DND-41 (cell line): ENCODE results near the gene BCL2L13.
A peak's percentile ranks its signal among the peaks of the same experiment; 100 is the strongest.

ENCODE experiments used
- ATAC-seq: fragments of 200-7000 bp; cut with Tn5 transposase; 3 replicates; pipeline ENCODE4 v1.9.1; 2021; ENCODE audit warnings: low read depth; ENCODE audit not compliant: insufficient read depth
- DNase-seq: peaks from one replicate; pipeline ENCODE4 v3.0.0-alpha.2; 2020
- H2AFZ ChIP-seq: 2 replicates; pipeline ENCODE4 v1.6.0; 2012; ENCODE audit warnings: low read depth, low read length
- H3K27ac ChIP-seq: 2 replicates; pipeline ENCODE4 v1.5.1; 2012; ENCODE audit warnings: low read length, inconsistent platforms
- H3K27me3 ChIP-seq: fragments of 200-600 bp; sonication (generic); 2 replicates; pipeline ENCODE4 v1.6.0; 2012; ENCODE audit warnings: low read length, mild to moderate bottlenecking, inconsistent platforms; ENCODE audit not compliant: insufficient read depth, poor library complexity
- H3K36me3 ChIP-seq: 2 replicates; pipeline ENCODE4 v1.5.1; 2012; ENCODE audit warnings: low read length, inconsistent platforms; ENCODE audit not compliant: insufficient read depth
- H3K4me1 ChIP-seq: 2 replicates; pipeline ENCODE4 v1.5.1; 2012; ENCODE audit warnings: mild to moderate bottlenecking, low read length; ENCODE audit not compliant: insufficient read depth
- H3K4me2 ChIP-seq: 2 replicates; pipeline ENCODE4 v1.6.0; 2012; ENCODE audit warnings: mild to moderate bottlenecking, moderate library complexity, low read length, inconsistent platforms; ENCODE audit not compliant: insufficient read depth
- H3K4me3 ChIP-seq, 2 experiments: fragments of 200-600 bp in 1 of 2; shearing (Covaris generic) in 1 of 2; 2 replicates each; pipeline ENCODE4 v1.5.1; 2012 to 2016; ENCODE audit warnings: inconsistent platforms in 2 of 2, low read length in 2 of 2, mild to moderate bottlenecking in 2 of 2, low read depth in 1 of 2, moderate library complexity in 1 of 2
- H3K79me2 ChIP-seq: 2 replicates; pipeline ENCODE4 v1.6.0; 2012; ENCODE audit warnings: low read length, inconsistent platforms; ENCODE audit not compliant: insufficient read depth
- H3K9ac ChIP-seq: 2 replicates; pipeline ENCODE4 v1.6.0; 2012; ENCODE audit warnings: low read depth, mild to moderate bottlenecking, inconsistent platforms, low read length, moderate library complexity
- H3K9me3 ChIP-seq: 2 replicates; pipeline ENCODE4 v1.5.1; 2012; ENCODE audit warnings: low read length, moderate library complexity, mild to moderate bottlenecking, inconsistent platforms; ENCODE audit not compliant: insufficient read depth, severe bottlenecking
- H4K20me1 ChIP-seq: 2 replicates; pipeline ENCODE4 v1.6.0; 2012; ENCODE audit warnings: low read length; ENCODE audit not compliant: insufficient read depth
- CTCF ChIP-seq: IDR thresholded peaks from 2 replicates; pipeline ENCODE4 v1.5.1; 2012; ENCODE audit warnings: borderline replicate concordance, low read length, moderate library complexity, mild to moderate bottlenecking; ENCODE audit not compliant: poor library complexity, severe bottlenecking; ENCODE audit errors: extremely low read depth
- EZH2 ChIP-seq: IDR thresholded peaks from 3 replicates; pipeline ENCODE4 v1.6.1; 2012; ENCODE audit warnings: borderline replicate concordance, low read depth, mild to moderate bottlenecking, moderate library complexity, low read length, inconsistent platforms; ENCODE audit not compliant: severe bottlenecking

BCL2L13 gene

GRCh38 chr22:17612057-17612456 is 26.5 kb upstream of the BCL2L13 start:
- no peak overlapping the region for H3K27ac ChIP-seq
- H3K27me3 ChIP-seq: no peaks in the 10 kb centered on the region
- ATAC-seq (no peak), DNase-seq (no peak)
- no peaks in the 10 kb centered on the region for H3K4me1 ChIP-seq
- TF ChIP-seq EZH2 (no peak), CTCF (no peak)
- H3K4me3 ChIP-seq: no peak overlapping the region
- no peak overlapping the region for H3K4me2 ChIP-seq
- H2AFZ ChIP-seq: no peak overlapping the region
- 0 out of 2 replicates have a peak, but pooled peaks cover 2% of the 10 kb centered on the region for H3K79me2 ChIP-seq
- no peak overlapping the region for H3K9ac ChIP-seq
- no peaks in the 10 kb centered on the region for H3K9me3 ChIP-seq
- H3K36me3 ChIP-seq: peaks cover 49% of the 10 kb centered on the region
- peaks cover 4% of the 10 kb centered on the region; the same call in 1 of the 2 replicates for H4K20me1 ChIP-seq

GRCh38 chr22:17613280-17613679 is 25.3 kb upstream of the BCL2L13 start:
- ATAC-seq (no peak), DNase-seq (no peak)
- no peaks in the 10 kb centered on the region for H3K27me3 ChIP-seq
- 0 out of 2 replicates have a peak, but pooled peaks cover 2% of the 10 kb centered on the region for H3K79me2 ChIP-seq
- no peaks in the 10 kb centered on the region for H3K9me3 ChIP-seq
- H2AFZ ChIP-seq: no peak overlapping the region
- H3K4me1 ChIP-seq: no peaks in the 10 kb centered on the region
- no peaks in the 10 kb centered on the region for H4K20me1 ChIP-seq
- H3K27ac ChIP-seq: no peak overlapping the region
- no peak overlapping the region for H3K4me3 ChIP-seq
- no peak for TF ChIP-seq CTCF
- peaks cover 47% of the 10 kb centered on the region for H3K36me3 ChIP-seq
- no peak overlapping the region for H3K4me2 ChIP-seq
- no peak overlapping the region for H3K9ac ChIP-seq

GRCh38 chr22:17627961-17628405 is 10.6 kb upstream of the BCL2L13 start:
- TF ChIP-seq EZH2 (no peak), CTCF (no peak)
- Histone ChIP-seq H3K27ac (peak overlapping the region; percentile 90), H2AFZ (peak overlapping the region; percentile 97), H3K4me3 (peak overlapping the region; percentile 88 to 91), H4K20me1 (peaks cover 6% of the 10 kb centered on the region; the same call in 1 of the 2 replicates), H3K9ac (peak overlapping the region; percentile 81), H3K36me3 (peaks cover 9% of the 10 kb centered on the region), H3K9me3 (no peaks in the 10 kb centered on the region), H3K4me2 (peak overlapping the region; percentile 64), H3K79me2 (peaks cover 67% of the 10 kb centered on the region), H3K4me1 (peaks cover 28% of the 10 kb centered on the region), H3K27me3 (no peaks in the 10 kb centered on the region)
- ATAC-seq (no peak), DNase-seq (no peak)
